AG04449 (cell line): ENCODE results near the gene CFAP119.

Experiments
- CTCF ChIA-PET: fragments of 350-600 bp; formaldehyde crosslinking; extraction: SDS; loops from one replicate; lab custom pipeline; 2021; ENCODE audit warnings: antibody characterized with exemption; lab: Yijun Ruan, JAX
- POLR2A ChIA-PET: fragments of 400-600, 350-600 bp; formaldehyde crosslinking; extraction: SDS; loops from one replicate; lab custom pipeline; 2020; ENCODE audit warnings: antibody characterized with exemption, inconsistent platforms; lab: Yijun Ruan, JAX
- DNase-seq: peaks from one replicate; pipeline ENCODE4 v3.0.0-alpha.2; 2010; ENCODE audit warnings: low read depth, low spot score
- H3K4me3 ChIP-seq: 2 replicates; pipeline ENCODE4 v1.5.1; 2011; ENCODE audit warnings: low read depth, mild to moderate bottlenecking, control low read depth, low read length
- CTCF ChIP-seq: IDR thresholded peaks from one replicate; pipeline ENCODE4 v1.5.1; 2011; ENCODE audit warnings: mild to moderate bottlenecking, moderate library complexity, low read length, control low read depth, inconsistent platforms; ENCODE audit not compliant: insufficient read depth; ENCODE audit errors: missing control alignments

The CFAP119 gene

DNA sequence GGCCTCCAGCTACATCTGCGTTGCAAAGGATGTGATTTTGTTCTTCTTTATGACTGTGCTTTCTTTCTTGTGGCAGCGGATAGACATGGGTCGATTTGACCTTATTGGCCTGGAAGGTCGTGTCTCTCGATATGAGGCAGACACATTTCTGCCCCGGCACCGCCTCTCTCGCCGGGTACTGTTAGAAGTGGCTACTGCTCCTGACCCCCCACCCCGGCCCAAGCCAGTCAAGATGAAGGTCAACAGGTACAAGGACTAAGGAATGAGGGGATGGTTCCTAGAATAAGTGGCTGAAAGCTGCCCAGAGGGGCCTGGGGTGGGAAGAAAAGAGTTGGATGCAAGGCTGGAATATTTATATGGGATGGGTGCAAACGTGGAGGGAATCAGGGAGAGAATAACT is 41.8 kb downstream of the CFAP119 start:
- no peak for TF ChIP-seq CTCF
- H3K4me3 ChIP-seq, result no peak overlapping the region
- CTCF ChIA-PET, result no interaction called here
- DNase-seq, result no peak
- POLR2A ChIA-PET, result no interaction called here

DNA sequence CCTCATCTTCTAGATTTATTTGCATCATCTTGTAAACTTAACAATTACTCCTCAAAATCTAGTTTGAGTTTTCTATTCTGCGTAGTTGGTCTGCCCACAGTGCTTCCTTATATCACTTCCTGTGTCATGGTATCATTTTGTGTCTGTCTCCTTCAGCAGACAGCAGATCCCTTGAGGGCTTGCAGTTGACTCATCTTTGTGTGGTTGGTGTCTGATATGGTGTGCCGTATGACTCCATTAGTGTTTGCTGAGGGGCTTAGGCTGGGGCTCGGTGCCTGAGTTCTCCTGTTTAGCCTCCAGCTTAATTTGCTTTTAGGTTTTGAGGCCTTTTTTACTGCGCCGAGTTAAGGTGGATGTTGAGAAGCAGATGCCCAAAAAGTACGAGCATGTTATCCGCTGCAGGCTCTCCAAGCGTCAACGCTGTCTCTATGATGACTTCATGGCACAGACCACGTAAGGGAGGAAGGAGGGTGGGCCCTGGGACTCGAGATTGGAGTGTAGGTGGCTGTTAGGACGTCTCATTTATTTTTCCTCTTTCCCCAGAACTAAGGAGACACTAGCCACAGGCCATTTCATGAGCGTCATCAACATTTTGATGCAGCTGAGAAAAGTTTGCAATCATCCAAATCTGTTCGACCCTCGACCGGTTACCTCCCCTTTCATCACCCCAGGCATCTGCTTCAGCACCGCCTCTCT is 46.0 kb downstream of the CFAP119 start:
- H3K4me3 ChIP-seq, result no peak overlapping the region
- ChIA-PET CTCF (interaction anchor here (1.4 kb wide), 1 partner anchor 9 kb away, joined by 3 read pairs; no protein-coding TSS in a partner anchor), POLR2A (no interaction called here)
- no peak for DNase-seq
- no peak for TF ChIP-seq CTCF

GRCh38 chr16:30711712-30712111 is 50.1 kb downstream of the CFAP119 start:
- no peak overlapping the region for H3K4me3 ChIP-seq
- DNase-seq, result no peak
- ChIA-PET CTCF (interaction anchor here (0.6 to 1.9 kb wide), 4 partner anchors 8 to 15 kb away, joined by 3 to 5 read pairs (median 4); no protein-coding TSS in a partner anchor), POLR2A (no interaction called here)
- TF ChIP-seq CTCF, result no peak

DNA sequence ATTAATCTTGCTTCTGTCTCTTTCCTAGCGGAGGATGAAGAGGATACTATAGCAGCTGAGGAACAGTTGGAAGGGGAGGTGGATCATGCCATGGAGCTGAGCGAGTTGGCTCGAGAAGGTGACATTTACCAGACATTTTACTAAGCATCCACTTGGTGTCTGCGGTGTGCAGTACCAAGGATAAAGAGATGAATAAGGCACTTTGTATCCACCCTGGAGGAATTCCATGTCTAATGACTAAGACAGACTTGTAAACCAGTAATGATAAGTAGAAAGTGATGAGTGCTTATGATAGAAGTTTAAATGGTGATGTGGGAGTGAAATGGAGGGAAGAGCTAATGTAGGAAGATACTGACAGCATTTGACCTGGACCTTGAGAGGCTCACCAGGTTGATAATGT is 50.9 kb downstream of the CFAP119 start:
- H3K4me3 ChIP-seq, result no peak overlapping the region
- POLR2A ChIA-PET, result no interaction called here
- CTCF ChIA-PET, result interaction anchor here (1.8 kb wide), 1 partner anchor 10 kb away, joined by 4 read pairs; no protein-coding TSS in a partner anchor
- TF ChIP-seq CTCF, result no peak
- DNase-seq, result no peak
